K562 (cell line): Measurements from ENCODE around the gene SGPL1. TPM values are rescaled to one million over a fixed set of nuclear protein-coding genes. Genes with fewer than 3 reads are reported as not detected.

ENCODE experiments used
- ATF7 ChIP-seq: fragments of 450-650 bp; IDR thresholded peaks from 2 replicates; pipeline ENCODE4 v1.7.1; 2014; ENCODE audit warnings: mild to moderate bottlenecking, moderate library complexity
- DPF2 ChIP-seq: fragments of 450-650 bp; IDR thresholded peaks from 2 replicates; pipeline ENCODE4 v1.6.1; 2016
- E2F5 ChIP-seq: sonication (generic); formaldehyde crosslinking; IDR thresholded peaks from 2 replicates; pipeline ENCODE4 v1.8.0; 2022; ENCODE audit warnings: mild to moderate bottlenecking, missing genetic modification reagents
- EGR1 ChIP-seq: fragments of 450-650 bp; conservative IDR thresholded peaks from 2 replicates; pipeline ENCODE4 v1.6.1; 2017; ENCODE audit warnings: mild to moderate bottlenecking
- IFI16 ChIP-seq: fragments of 250-450 bp; sonication (Bioruptor Pico); IDR thresholded peaks from 2 replicates; pipeline ENCODE4 v2.1.2; 2022; ENCODE audit warnings: mild to moderate bottlenecking, inconsistent platforms
- MAFF ChIP-seq: IDR thresholded peaks from 2 replicates; pipeline ENCODE4 v1.6.1; 2012; ENCODE audit warnings: low read length, improper control_type of control experiment
- NFE2L1 ChIP-seq: fragments of 450-650 bp; IDR thresholded peaks from 2 replicates; pipeline ENCODE4 v1.6.1; 2016; ENCODE audit warnings: missing genetic modification characterization, low read depth, mild to moderate bottlenecking, missing compliant biosample characterization, moderate library complexity, borderline replicate concordance
- NR4A1 ChIP-seq, 2 experiments: fragments of 250-450 bp in 1 of 2; fragments of 450-650 bp in 1 of 2; sonication (Bioruptor Pico) in 1 of 2; IDR thresholded peaks; 2 replicates each; pipeline versions ENCODE4 v1.4.0 to v1.6.1; 2016 to 2020; ENCODE audit warnings: mild to moderate bottlenecking in 2 of 2, missing compliant biosample characterization in 1 of 2, missing genetic modification characterization in 1 of 2, moderate library complexity in 1 of 2
- PCBP2 ChIP-seq: fragments of 200-400 bp; formaldehyde crosslinking; IDR thresholded peaks from 2 replicates; pipeline ENCODE4 v1.6.1; 2018; ENCODE audit warnings: low read length, low read depth, mild to moderate bottlenecking, moderate library complexity; ENCODE audit not compliant: poor library complexity, severe bottlenecking
- PRDM10 ChIP-seq: fragments of 450-650 bp; IDR thresholded peaks from 2 replicates; pipeline ENCODE4 v1.6.1; 2018; ENCODE audit not compliant: partially characterized antibody
- PRMT5 ChIP-seq: sonication (generic); formaldehyde crosslinking; IDR thresholded peaks from 2 replicates; pipeline ENCODE4 v1.5.0; 2020; ENCODE audit warnings: missing genetic modification reagents
- SETDB1 ChIP-seq: IDR thresholded peaks from one replicate; pipeline ENCODE4 v1.6.1; 2012; ENCODE audit warnings: low read length, control low read depth, inconsistent platforms
- ZNF316 ChIP-seq: fragments of 450-650 bp; IDR thresholded peaks from 2 replicates; pipeline ENCODE4 v1.6.1; 2016
- ZNF589 ChIP-seq: fragments of 200-800 bp; sonication (Bioruptor generic); IDR thresholded peaks from 2 replicates; pipeline ENCODE4 v1.6.1; 2016; ENCODE audit warnings: low read depth, missing genetic modification characterization, missing compliant biosample characterization
- polyA plus RNA-seq, 8 experiments: library from polyadenylated mRNA; depleted of rRNA in 4 of 8; stranded (reverse) in 5 of 8; unstranded in 3 of 8; fragments of >200 nt; fragmentation: Nextera tagmentation in 2 of 8; fragmentation: Illumina TruSeq in 1 of 8; extraction: Ambion mirVana in 2 of 8; extraction: Trizol in 1 of 8; gene quantifications; 2 replicates each; pipeline versions ENCODE4 v1.2.1 to v1.2.3, GENCODE V29; 2011 to 2014; ENCODE audit warnings: inconsistent platforms in 1 of 8, missing spikeins in 1 of 8
- total RNA-seq, 7 experiments: library from RNA; depleted of rRNA in 6 of 7; stranded (reverse); fragments of >200 nt in 6 of 7; fragmentation: Illumina TruSeq in 2 of 7; extraction: Trizol in 2 of 7; gene quantifications; 2 replicates each; pipeline versions ENCODE4 v1.2.1 to v1.2.3, GENCODE V29; 2011 to 2021; ENCODE audit warnings: low replicate concordance in 1 of 7

Gene SGPL1
- total and polyA plus RNA-seq, 9 of the 15 experiments (the other 6 are each of a cell fraction or from before 2014, with no cell fraction given), result 6.0 to 18.0 (median 8.7) TPM

GRCh38 chr10:70797840-70798239 is 17.9 kb upstream of the SGPL1 start (continued):
- TF ChIP-seq ZNF589, result 0 out of 2 replicates have a peak, but pooled peaks have one; percentile 38
- peak; percentile 57; the same call in 1 of the 2 replicates for TF ChIP-seq NFE2L1 (tag)
- no peak for TF ChIP-seq NR4A1 (CRISPR knock-in tag; IDR thresholded peaks at IDR 0.05)
- no peak for TF ChIP-seq NR4A1 (tag; IDR thresholded peaks at IDR 0.05)
- no peak for TF ChIP-seq E2F5 (CRISPR knock-in tag)
- no peak for TF ChIP-seq PRMT5 (CRISPR knock-in tag)
- no peak for TF ChIP-seq PRDM10
- TF ChIP-seq DPF2, result peak; percentile 60; the same call in 1 of the 2 replicates
- TF ChIP-seq MAFF, result peak; percentile 71
- no peak for TF ChIP-seq SETDB1
- no peak for TF ChIP-seq EGR1
- TF ChIP-seq IFI16, result no peak
- no peak for TF ChIP-seq PCBP2
- 0 out of 2 replicates have a peak, but pooled peaks have one; percentile 17 for TF ChIP-seq ATF7
- peak; percentile 89 for TF ChIP-seq ZNF316
- TF ChIP-seq, all 486 proteins: peak for 18
